ENCODE data around the gene CARHSP1. TPM values are rescaled to one million over a fixed set of nuclear protein-coding genes. Genes with fewer than 3 reads are reported as not detected.
A peak's percentile ranks its signal among the peaks of the same experiment; 100 is the strongest.

The CARHSP1 gene
- total and polyA plus RNA-seq, 2 experiments from 2014 or later: 129 to 150 TPM

- H3K9me3 ChIP-seq (ENCODE audit: low read depth): no peaks in the 10 kb centered on the region
- no peak for TF ChIP-seq EZH2phosphoT487 (IDR thresholded peaks at IDR 0.05; ENCODE audit: insufficient read depth, low read depth)
- no peak for TF ChIP-seq EZH2 (IDR thresholded peaks at IDR 0.05; ENCODE audit: insufficient read depth, poor library complexity, severe bottlenecking)
- peaks cover 80% of the 10 kb centered on the region for H3K79me2 ChIP-seq (ENCODE audit: insufficient read depth)
- no peak overlapping the region for H3K9ac ChIP-seq
- no peak overlapping the region for H3K4me3 ChIP-seq
- H3K9me2 ChIP-seq (ENCODE audit: insufficient read depth): no peaks in the 10 kb centered on the region
- H2AFZ ChIP-seq: no peak overlapping the region
- in situ Hi-C loops (cut with MboI): no loop called here
- no peak overlapping the region for H3K4me2 ChIP-seq (ENCODE audit: unreplicated experiment)
- H3K27ac ChIP-seq: no peak overlapping the region
- no peaks in the 10 kb centered on the region for H3K27me3 ChIP-seq (replicated peaks; ENCODE audit: insufficient read depth)
- peaks cover 12% of the 10 kb centered on the region for H3K4me1 ChIP-seq (ENCODE audit: insufficient read depth)
- H3F3A ChIP-seq (ENCODE audit: insufficient read depth): peaks cover 20% of the 10 kb centered on the region
- DNase-seq: no peak
- peaks cover 9% of the 10 kb centered on the region; the same call in 1 of the 2 replicates for H3K36me3 ChIP-seq (ENCODE audit: low read depth)
- H4K20me1 ChIP-seq (ENCODE audit: insufficient read depth): no peaks in the 10 kb centered on the region; the same call in 1 of the 2 replicates
- 89 to 92% methylated on average over 16 of the region's 16 CpGs for WGBS, 2 experiments (ENCODE audit: low coverage in 1 of 2, low lambda C conversion rate in 2 of 2, missing lambda C conversion rate in 2 of 2)
Observed at GRCh38 chr16:8832717-8833105, 36.1 kb downstream of the CARHSP1 start.

GRCh38 chr16:8831871-8832716, 36.7 kb downstream of the CARHSP1 start:
- DNase-seq: no peak
- H2AFZ ChIP-seq: no peak overlapping the region
- no peaks in the 10 kb centered on the region; the same call in 1 of the 2 replicates for H4K20me1 ChIP-seq (ENCODE audit: insufficient read depth)
- no peak overlapping the region for H3K27ac ChIP-seq
- peaks cover 74% of the 10 kb centered on the region for H3K79me2 ChIP-seq (ENCODE audit: insufficient read depth)
- peaks cover 20% of the 10 kb centered on the region for H3F3A ChIP-seq (ENCODE audit: insufficient read depth)
- peaks cover 9% of the 10 kb centered on the region; the same call in 1 of the 2 replicates for H3K36me3 ChIP-seq (ENCODE audit: low read depth)
- H3K9me3 ChIP-seq (ENCODE audit: low read depth): no peaks in the 10 kb centered on the region
- H3K27me3 ChIP-seq (replicated peaks; ENCODE audit: insufficient read depth): no peaks in the 10 kb centered on the region
- H3K4me2 ChIP-seq (ENCODE audit: unreplicated experiment): no peak overlapping the region
- in situ Hi-C loops (cut with MboI): no loop called here
- no peak for TF ChIP-seq EZH2 (IDR thresholded peaks at IDR 0.05; ENCODE audit: insufficient read depth, poor library complexity, severe bottlenecking)
- TF ChIP-seq EZH2phosphoT487 (IDR thresholded peaks at IDR 0.05; ENCODE audit: insufficient read depth, low read depth): no peak
- no peak overlapping the region for H3K4me3 ChIP-seq
- peaks cover 12% of the 10 kb centered on the region for H3K4me1 ChIP-seq (ENCODE audit: insufficient read depth)
- no peak overlapping the region for H3K9ac ChIP-seq
- WGBS, 2 experiments (ENCODE audit: low coverage in 1 of 2, low lambda C conversion rate in 2 of 2, missing lambda C conversion rate in 2 of 2): 69 to 75% methylated on average over 17 to 18 of the region's 18 CpGs
- no peaks in the 10 kb centered on the region for H3K9me2 ChIP-seq (ENCODE audit: insufficient read depth)

DNA sequence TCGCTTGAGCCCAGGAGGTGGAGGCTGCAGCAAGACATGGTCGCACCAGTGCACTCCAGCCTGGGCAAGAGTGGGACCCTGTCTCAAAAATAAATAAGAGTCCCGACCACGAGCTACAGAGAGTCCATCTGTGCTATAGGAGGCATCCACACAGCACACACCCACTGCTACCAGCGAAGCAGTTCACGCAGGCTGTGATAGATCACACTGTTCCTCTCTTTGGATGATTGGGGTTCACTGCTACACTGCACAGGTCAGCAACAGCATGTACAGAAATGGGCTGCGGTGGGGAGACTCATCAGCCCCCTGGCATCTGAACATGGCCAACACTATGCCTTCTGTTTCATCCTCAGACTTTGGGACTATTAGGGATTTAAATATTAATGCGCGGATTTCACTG, 37.4 kb downstream of the CARHSP1 start:
- WGBS, 2 experiments (ENCODE audit: low coverage in 1 of 2, low lambda C conversion rate in 2 of 2, missing lambda C conversion rate in 2 of 2): 96 to 97% methylated on average over 9 of the region's 9 CpGs
- TF ChIP-seq EZH2 (IDR thresholded peaks at IDR 0.05; ENCODE audit: insufficient read depth, poor library complexity, severe bottlenecking) (no peak), EZH2phosphoT487 (IDR thresholded peaks at IDR 0.05; ENCODE audit: insufficient read depth, low read depth) (no peak)

DNA sequence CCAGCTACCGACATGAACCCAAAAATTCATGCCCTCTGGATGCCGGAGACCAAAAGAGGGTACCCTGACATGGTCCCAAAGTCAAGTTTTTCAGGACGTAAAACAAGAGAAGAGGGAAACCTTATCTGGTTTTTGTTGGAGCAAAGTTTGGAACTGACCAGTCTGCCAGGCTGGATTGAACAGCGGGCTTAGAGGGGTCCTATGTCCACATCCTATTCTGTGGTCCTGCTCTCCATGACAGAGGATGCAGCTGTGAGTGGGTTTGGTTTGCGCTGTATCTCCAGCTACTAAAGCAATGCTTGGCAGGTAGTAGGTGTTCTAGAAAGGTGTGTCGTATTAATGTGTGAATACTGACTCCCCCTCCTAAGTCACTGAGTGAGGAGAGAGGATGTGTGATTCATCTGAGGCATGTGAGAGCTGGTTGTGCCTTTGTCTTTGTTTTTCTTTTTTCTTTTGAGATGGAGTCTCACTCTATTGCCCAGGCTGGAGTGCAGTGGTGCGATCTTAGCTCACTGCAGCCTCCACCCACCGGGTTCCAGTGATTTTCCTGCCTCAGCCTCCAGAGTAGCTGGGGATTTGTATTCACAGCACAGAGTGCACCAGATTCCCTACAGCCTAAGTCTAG, 40.2 kb downstream of the CARHSP1 start:
- H3K79me2 ChIP-seq (ENCODE audit: insufficient read depth): peaks cover 83% of the 10 kb centered on the region
- H2AFZ ChIP-seq: no peak overlapping the region
- DNase-seq: peak; percentile 37
- H3K9me2 ChIP-seq (ENCODE audit: insufficient read depth): no peaks in the 10 kb centered on the region
- H3K4me2 ChIP-seq (ENCODE audit: unreplicated experiment): no peak overlapping the region
- no peaks in the 10 kb centered on the region for H3K27me3 ChIP-seq (replicated peaks; ENCODE audit: insufficient read depth)
- H4K20me1 ChIP-seq (ENCODE audit: insufficient read depth): no peaks in the 10 kb centered on the region
- in situ Hi-C loops (cut with MboI): no loop called here
- no peak for TF ChIP-seq EZH2phosphoT487 (IDR thresholded peaks at IDR 0.05; ENCODE audit: insufficient read depth, low read depth)
- H3K4me3 ChIP-seq: no peak overlapping the region
- WGBS, 2 experiments (ENCODE audit: low coverage in 1 of 2, low lambda C conversion rate in 2 of 2, missing lambda C conversion rate in 2 of 2): 90 to 94% methylated on average over 8 of the region's 8 CpGs
- H3K9me3 ChIP-seq (ENCODE audit: low read depth): no peaks in the 10 kb centered on the region
- H3K36me3 ChIP-seq (ENCODE audit: low read depth): peaks cover 32% of the 10 kb centered on the region
- no peak overlapping the region for H3K27ac ChIP-seq
- H3F3A ChIP-seq (ENCODE audit: insufficient read depth): peaks cover 30% of the 10 kb centered on the region
- H3K9ac ChIP-seq: no peak overlapping the region
- 0 out of 2 replicates have a peak, but pooled peaks cover 5% of the 10 kb centered on the region for H3K4me1 ChIP-seq (ENCODE audit: insufficient read depth)

More for the DNA sequence above, 37.4 kb downstream of the CARHSP1 start:
- H3F3A ChIP-seq (ENCODE audit: insufficient read depth): peaks cover 23% of the 10 kb centered on the region
- peaks cover 12% of the 10 kb centered on the region for H3K4me1 ChIP-seq (ENCODE audit: insufficient read depth)
- H3K36me3 ChIP-seq (ENCODE audit: low read depth): peaks cover 9% of the 10 kb centered on the region; the same call in 1 of the 2 replicates
- no peaks in the 10 kb centered on the region for H3K9me2 ChIP-seq (ENCODE audit: insufficient read depth)
- H3K79me2 ChIP-seq (ENCODE audit: insufficient read depth): peaks cover 74% of the 10 kb centered on the region
- no peak overlapping the region for H3K9ac ChIP-seq
- DNase-seq: no peak
- no peaks in the 10 kb centered on the region; the same call in 1 of the 2 replicates for H4K20me1 ChIP-seq (ENCODE audit: insufficient read depth)
- H2AFZ ChIP-seq: no peak overlapping the region
- in situ Hi-C loops (cut with MboI): no loop called here
- H3K27ac ChIP-seq: no peak overlapping the region
- H3K9me3 ChIP-seq (ENCODE audit: low read depth): no peaks in the 10 kb centered on the region
- no peak overlapping the region for H3K4me2 ChIP-seq (ENCODE audit: unreplicated experiment)
- H3K27me3 ChIP-seq (replicated peaks; ENCODE audit: insufficient read depth): no peaks in the 10 kb centered on the region
- no peak overlapping the region for H3K4me3 ChIP-seq
